Muscle of leg (tissue), 11 donors: ENCODE measurements around the gene ITPR3. TPM values are rescaled to one million over a fixed set of nuclear protein-coding genes. Genes with fewer than 3 reads are reported as not detected.

Experiments used
- DNase-seq: peaks from one replicate; pipeline ENCODE4 v3.0.0; 2013
- H3K27ac ChIP-seq: one replicate; pipeline ENCODE4 v1.5.1; 2013; ENCODE audit warnings: mild to moderate bottlenecking, low read length, control low read depth
- H3K27me3 ChIP-seq: one replicate; pipeline ENCODE4 v1.6.1; 2013; ENCODE audit warnings: low read length; ENCODE audit not compliant: control insufficient read depth, insufficient read depth
- H3K36me3 ChIP-seq: one replicate; pipeline ENCODE4 v1.6.1; 2013; ENCODE audit warnings: low read length; ENCODE audit not compliant: control insufficient read depth, insufficient read depth
- H3K4me1 ChIP-seq: one replicate; pipeline ENCODE4 v1.6.1; 2013; ENCODE audit warnings: low read length; ENCODE audit not compliant: control insufficient read depth, insufficient read depth
- H3K4me3 ChIP-seq: one replicate; pipeline ENCODE4 v1.5.1; 2013; ENCODE audit warnings: low read length, control low read depth
- H3K9me3 ChIP-seq: replicated peaks from 2 replicates; pipeline ENCODE4 v1.6.1; 2013; ENCODE audit warnings: low read depth, low read length; ENCODE audit not compliant: control insufficient read depth
- WGBS: methylation state at CpG from one replicate; pipeline ENCODE4 v1.1.5; 2013; ENCODE audit warnings: missing lambda C conversion rate; ENCODE audit not compliant: insufficient coverage; 5-methylcytosine and 5-hydroxymethylcytosine counted together
- polyA plus RNA-seq, 8 donors: library from polyadenylated mRNA; unstranded; fragments of 120-200 nt; gene quantifications; one replicate each; pipeline versions ENCODE4 v1.2.1 to v1.2.3, GENCODE V29; 2013; ENCODE audit warnings: inconsistent platforms in 1 of 8, low replicate concordance in 1 of 8; ENCODE audit not compliant: insufficient read length in 8 of 8, insufficient read depth in 1 of 8
- total RNA-seq: library from RNA; stranded (reverse); fragments of 120-200 nt; gene quantifications from one replicate; pipeline ENCODE4 v1.2.4, GENCODE V29; 2013

ITPR3 gene
- total and polyA plus RNA-seq, 9 donors, result 4.1 to 15.9 (median 9.2) TPM

DNA sequence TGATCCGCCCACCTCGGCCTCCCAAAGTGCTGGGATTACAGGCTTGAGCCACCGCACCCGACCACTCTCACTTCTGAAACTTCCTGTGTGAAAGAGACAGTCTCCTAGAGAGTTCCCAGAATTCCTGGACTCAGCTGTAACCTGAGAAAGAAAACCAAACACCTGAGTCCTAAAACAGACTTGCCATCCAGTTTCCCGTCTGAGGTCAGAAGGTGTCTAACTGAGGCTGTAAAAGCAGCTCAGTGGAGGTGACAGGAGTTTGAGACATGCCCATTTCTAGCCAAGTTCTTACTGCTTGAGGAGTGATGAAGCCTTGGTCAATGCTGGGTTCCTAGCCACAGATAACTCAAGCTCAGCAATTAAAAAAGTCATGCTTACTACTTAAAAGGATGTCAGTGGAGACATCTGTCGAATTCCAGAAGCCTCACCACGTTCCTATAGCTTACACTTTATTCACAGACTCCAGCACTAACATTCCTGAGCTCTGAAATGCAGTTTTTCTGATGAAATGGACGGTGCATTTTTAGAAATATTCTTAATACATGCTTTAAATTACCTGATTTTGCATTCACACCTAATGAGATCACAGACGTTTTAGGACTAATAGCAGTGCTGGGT, 84.3 kb downstream of the ITPR3 start:
- no peak overlapping the region for H3K4me3 ChIP-seq
- no peak overlapping the region for H3K27ac ChIP-seq
- WGBS, result 80% methylated on average over 1 of the region's 9 CpGs
- H3K9me3 ChIP-seq, result no peaks in the 10 kb centered on the region
- H3K36me3 ChIP-seq, result peaks cover 56% of the 10 kb centered on the region
- peaks cover 5% of the 10 kb centered on the region for H3K4me1 ChIP-seq
- no peaks in the 10 kb centered on the region for H3K27me3 ChIP-seq
- DNase-seq, result no peak

DNA sequence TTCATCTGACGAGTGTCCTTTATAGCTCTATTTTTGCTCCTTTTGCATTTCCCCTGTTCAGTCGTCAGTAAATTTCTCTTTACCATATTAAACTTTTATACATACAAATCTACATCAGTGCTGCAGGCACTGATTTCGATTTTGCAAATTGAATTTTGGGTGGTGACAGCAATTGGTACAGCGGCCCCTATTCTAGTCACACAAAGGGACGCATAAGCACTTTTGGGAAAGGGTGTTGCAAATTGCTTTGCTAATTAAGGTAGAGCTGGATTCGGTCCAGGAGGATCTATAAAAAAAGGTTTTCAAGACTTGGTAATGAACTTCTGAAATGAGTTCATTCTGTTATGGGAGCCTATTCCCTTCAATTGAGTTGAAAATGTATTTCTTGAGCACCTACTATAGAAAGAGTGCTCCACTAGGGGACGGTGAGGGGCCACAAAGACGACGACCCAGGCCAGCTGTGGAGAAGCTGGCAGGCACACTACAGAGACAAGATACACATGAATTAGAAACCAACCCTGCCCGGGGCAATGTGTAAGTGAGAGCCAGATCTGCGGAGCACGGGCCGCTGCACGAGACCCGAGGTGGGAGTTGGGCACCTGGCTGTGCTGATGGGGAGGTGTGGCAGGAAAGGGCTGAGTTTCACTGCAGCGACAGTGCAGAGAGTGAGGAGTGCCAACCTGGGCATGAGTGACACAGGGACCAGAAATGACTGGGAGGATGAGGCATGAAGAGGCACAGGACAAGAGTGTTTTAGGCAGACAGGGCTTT, 85.0 kb downstream of the ITPR3 start:
- Histone ChIP-seq H3K4me3 (no peak overlapping the region), H3K27me3 (no peaks in the 10 kb centered on the region), H3K36me3 (peaks cover 51% of the 10 kb centered on the region), H3K27ac (no peak overlapping the region), H3K9me3 (no peaks in the 10 kb centered on the region), H3K4me1 (peaks cover 12% of the 10 kb centered on the region)
- 85% methylated on average over 10 of the region's 16 CpGs for WGBS
- DNase-seq, result no peak

DNA sequence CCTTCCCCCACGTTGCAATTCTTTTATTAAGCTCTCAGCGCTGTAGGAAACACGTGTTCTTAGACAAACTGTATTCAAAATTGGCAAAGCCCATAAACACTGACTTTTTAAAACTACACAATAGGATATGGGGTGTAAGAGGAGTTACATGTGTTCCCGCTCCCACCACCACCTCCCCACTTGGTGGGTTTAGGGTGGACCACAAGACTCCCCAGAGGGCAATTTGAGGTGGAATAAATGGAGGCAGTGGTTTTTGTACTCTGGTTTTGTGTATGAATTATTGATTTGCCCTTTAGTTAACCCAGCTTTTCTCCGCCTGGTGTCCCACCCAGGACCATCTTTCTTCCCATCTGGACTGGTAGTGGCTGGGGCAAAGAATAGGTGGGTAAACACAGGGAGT, 86.6 kb downstream of the ITPR3 start:
- no peaks in the 10 kb centered on the region for H3K9me3 ChIP-seq
- no peak overlapping the region for H3K27ac ChIP-seq
- H3K4me3 ChIP-seq, result no peak overlapping the region
- no peaks in the 10 kb centered on the region for H3K27me3 ChIP-seq
- H3K36me3 ChIP-seq, result peaks cover 45% of the 10 kb centered on the region
- WGBS, result no CpG with 5 or more reads among the region's 5 CpGs
- H3K4me1 ChIP-seq, result peaks cover 18% of the 10 kb centered on the region
- DNase-seq, result no peak

DNA sequence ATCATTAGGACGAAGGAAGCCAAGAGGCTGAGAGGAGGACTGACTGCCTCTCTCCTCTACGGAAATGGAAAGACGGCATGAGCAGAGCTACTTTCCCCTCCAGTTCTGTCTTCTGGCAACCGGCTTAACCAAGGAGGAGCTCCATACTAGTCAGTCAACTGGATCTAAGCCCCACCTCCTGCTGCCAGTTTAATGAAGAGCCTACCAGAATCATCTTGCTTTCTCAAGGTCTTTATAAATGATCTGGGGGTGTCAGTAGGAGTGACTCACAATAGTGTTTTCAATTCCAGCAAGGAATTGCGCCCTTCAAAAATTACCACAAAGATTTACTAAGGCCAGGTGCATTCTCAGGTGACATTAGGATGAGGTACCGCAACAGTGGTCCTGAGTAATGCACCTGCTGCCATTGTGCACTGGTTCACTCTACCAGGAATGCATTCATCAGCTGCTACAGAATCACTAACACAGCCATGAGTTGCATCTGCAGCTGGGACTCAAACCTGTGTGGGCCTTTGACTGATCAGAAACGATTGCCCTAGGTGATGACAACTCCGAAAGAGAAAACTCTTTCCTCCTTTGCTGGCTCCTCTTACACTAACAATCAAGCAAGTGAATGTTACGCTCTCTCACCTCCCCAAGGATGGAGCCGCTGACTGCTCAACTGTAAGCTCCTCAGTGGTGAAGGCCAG, 87.5 kb downstream of the ITPR3 start:
- Histone ChIP-seq H3K9me3 (no peaks in the 10 kb centered on the region), H3K4me1 (peaks cover 18% of the 10 kb centered on the region), H3K27me3 (no peaks in the 10 kb centered on the region), H3K36me3 (peaks cover 44% of the 10 kb centered on the region), H3K4me3 (no peak overlapping the region), H3K27ac (no peak overlapping the region)
- DNase-seq, result no peak
- 92% methylated on average over 8 of the region's 10 CpGs for WGBS

DNA sequence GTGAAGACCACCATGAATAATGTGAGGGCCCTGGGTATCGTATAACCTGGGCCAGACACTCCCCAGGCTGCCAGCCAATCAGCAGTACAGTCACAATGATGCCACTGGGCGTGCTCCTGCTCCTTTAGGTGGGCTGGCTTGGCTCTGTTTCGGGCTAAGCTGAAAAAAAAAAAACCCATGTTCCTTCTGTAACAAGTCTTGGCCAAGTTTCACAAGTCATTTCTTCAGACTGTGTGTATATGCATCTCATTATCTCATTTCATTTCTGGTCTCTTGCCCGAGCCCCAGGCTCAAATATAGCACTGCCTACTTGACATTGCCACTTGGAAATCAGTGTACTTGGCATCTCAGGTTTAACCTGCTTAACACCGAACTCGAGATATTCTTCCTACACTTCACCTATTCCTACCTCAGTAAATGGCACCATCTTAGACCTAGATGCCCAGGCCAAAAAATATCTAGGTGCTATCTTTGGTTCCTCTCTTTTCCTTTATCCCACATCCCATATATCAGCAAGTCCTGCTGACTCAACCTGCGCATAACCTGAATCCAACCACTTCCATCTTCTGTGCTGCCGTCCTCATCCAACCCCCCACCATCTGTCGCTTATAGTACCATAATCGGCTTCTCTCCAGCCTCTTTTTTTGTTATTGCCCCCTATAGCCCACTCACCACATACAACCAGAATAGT, 88.6 kb downstream of the ITPR3 start:
- Histone ChIP-seq H3K36me3 (peaks cover 34% of the 10 kb centered on the region), H3K27ac (no peak overlapping the region), H3K9me3 (no peaks in the 10 kb centered on the region), H3K4me1 (peaks cover 18% of the 10 kb centered on the region), H3K27me3 (no peaks in the 10 kb centered on the region), H3K4me3 (no peak overlapping the region)
- DNase-seq, result no peak
- WGBS, result 84% methylated on average over 10 of the region's 10 CpGs

DNA sequence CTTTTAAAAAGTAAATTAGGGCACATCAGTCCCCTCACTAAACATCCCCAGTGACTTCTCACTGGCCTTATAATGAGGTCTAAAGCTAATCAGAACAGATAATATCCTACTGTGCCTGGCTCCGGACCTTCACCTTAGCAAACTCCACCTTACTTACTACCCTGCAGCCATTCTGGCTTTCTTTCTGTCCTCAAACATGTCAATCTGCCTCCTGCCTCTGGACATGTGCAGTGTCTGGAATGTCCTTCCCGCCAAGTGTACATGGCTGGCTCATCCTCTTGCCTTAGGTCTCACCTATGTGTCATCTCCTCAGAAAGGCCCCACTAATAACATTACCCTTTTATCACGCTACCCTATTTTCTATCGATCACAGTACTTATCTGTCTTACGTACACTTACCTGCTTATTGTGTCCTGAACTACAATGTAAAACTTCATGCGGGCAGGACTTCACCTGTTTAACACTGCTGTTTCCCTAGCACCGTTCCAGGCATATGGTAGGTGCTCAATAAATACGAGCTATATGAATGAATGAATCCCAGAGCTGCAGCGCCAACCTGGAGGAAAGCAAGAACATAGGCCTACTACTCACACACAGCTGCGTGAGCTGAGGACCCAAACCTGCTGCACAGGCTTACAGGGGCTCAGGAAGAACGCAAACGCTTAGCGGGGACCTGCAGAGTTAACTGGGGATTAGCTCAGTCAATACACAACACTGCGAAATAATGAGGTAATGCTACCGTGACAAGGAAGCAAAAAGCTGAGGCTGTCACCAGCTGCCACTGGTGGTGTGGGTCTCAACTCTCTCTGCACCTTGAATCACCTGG, 89.4 kb downstream of the ITPR3 start:
- 78% methylated on average over 8 of the region's 15 CpGs for WGBS
- H3K36me3 ChIP-seq, result peaks cover 34% of the 10 kb centered on the region
- H3K9me3 ChIP-seq, result no peaks in the 10 kb centered on the region
- DNase-seq, result no peak
- no peak overlapping the region for H3K27ac ChIP-seq
- peaks cover 18% of the 10 kb centered on the region for H3K4me1 ChIP-seq
- no peaks in the 10 kb centered on the region for H3K27me3 ChIP-seq
- peak overlapping the region; percentile 86 for H3K4me3 ChIP-seq

DNA sequence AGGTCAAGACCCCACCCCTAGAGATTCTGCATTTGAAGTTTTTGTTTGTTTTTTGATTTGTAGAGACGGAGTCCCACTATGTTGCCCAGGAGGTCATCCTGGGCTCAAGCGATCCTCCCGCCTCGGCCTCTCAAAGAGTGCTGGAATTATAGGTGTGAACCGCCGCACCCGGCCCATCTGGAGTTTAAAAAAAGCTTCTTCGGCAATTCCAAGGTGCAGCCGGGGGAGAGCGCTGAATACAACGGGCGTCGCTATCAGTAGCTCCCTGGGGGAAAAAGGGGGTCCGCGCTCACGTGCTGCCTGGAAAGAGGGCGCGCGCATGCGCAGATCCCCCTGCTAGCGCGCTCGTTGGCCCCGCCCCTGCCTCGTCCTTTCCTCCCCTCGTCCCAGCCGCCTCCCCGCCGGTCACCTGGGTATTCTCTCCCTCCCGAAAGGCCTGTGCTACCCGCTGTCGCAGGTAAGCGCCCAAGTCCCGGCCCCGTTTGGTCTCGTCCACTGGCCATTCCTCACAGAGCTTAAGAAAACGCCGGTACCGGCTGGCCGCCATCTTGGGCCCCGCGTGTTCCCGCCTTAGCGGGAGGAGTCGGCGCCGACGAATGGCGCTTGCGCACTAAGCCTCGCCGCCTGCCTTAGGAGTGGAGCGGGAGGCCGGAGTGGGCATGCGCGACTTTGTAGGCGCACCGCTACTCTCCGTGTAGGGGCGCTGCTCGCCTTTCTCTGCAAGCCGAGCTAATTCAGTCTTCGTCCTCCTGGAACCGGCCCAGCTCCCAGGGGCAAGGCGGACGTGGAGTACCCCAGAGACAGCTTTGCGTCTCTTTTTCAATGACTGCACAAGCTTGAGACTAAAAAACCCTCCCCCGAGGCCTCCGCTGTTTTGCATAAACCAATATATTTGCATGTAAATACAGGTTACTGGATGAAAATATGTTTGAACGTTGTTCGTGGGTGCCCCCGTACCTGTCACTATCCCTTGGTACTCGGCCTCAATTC, 90.3 kb downstream of the ITPR3 start, which contains the start of gene UQCC2:
Gene UQCC2, minus strand, starts transcription at position 561 of the 990 bp plus-strand sequence. Its CDS starts 14 bp downstream, at position 547.
- peak within 1 kb of the TSS; percentile 86 for H3K4me3 ChIP-seq
- 2% methylated on average over 65 of the region's 73 CpGs for WGBS

DNA sequence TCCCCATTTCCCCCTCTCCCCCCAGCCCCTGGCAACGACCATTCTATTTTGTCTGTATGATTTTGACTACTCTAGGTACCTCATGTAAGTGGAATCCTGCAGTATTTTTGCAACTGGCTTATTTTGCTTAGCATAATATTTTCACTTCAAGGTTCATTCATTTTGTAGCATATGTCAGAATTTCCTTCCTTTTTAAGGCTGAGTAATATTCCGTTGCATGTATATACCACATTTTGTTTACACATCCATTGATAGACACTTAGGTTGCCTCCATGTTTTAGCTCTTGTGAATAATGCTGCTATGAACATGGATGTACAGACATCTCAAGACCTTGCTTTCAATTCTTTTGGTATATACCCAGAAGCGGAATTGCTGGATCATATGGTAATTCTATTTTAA, 91.8 kb downstream of the ITPR3 start:
- Histone ChIP-seq H3K27ac (no peak overlapping the region), H3K36me3 (peaks cover 21% of the 10 kb centered on the region), H3K9me3 (no peaks in the 10 kb centered on the region), H3K4me3 (no peak overlapping the region), H3K4me1 (peaks cover 25% of the 10 kb centered on the region), H3K27me3 (no peaks in the 10 kb centered on the region)
- no peak for DNase-seq
- no CpG with 5 or more reads among the region's 3 CpGs for WGBS

More for the DNA sequence above, 90.3 kb downstream of the ITPR3 start, which contains the start of gene UQCC2:
- Histone ChIP-seq H3K4me1 (peaks cover 18% of the 10 kb centered on the region), H3K27me3 (no peaks in the 10 kb centered on the region), H3K36me3 (peaks cover 34% of the 10 kb centered on the region), H3K9me3 (no peaks in the 10 kb centered on the region), H3K27ac (peak within 1 kb of the TSS; percentile 78)
- peak; percentile 99 for DNase-seq
